HG02884 (cell line): ENCODE data around the gene ACYP2.
A peak's percentile ranks its signal among the peaks of the same experiment; 100 is the strongest.
"Not testable (repeated sequence)": the region's sequence is repeated elsewhere in the genome, so short reads cannot be mapped to it uniquely, and the experiment has no call there.

ENCODE experiments used
- ATAC-seq: cut with Tn5 transposase; IDR thresholded peaks from one replicate; pipeline ENCODE4 v1.9.1; 2021; ENCODE audit warnings: mild to moderate bottlenecking, moderate library complexity; ENCODE audit not compliant: unreplicated experiment

ACYP2 gene

GRCh38 chr2:54115284-54116137 lies at the start of gene ACYP2:
TSS of gene ACYP2 (plus strand) at chr2:54115615.
- peak; percentile 77 for ATAC-seq

- no peak for ATAC-seq
Observed at GRCh38 chr2:54065891-54066290, 49.5 kb upstream of the ACYP2 start.

GRCh38 chr2:54067851-54068375 lies 47.5 kb upstream of the ACYP2 start:
- ATAC-seq: no peak

- ATAC-seq: not testable (repeated sequence)
Observed at GRCh38 chr2:54072483-54072882, 42.9 kb upstream of the ACYP2 start.

- ATAC-seq: no peak
Observed at GRCh38 chr2:54073796-54074195, 41.6 kb upstream of the ACYP2 start.

GRCh38 chr2:54074606-54075341 lies 40.6 kb upstream of the ACYP2 start:
- ATAC-seq: no peak

- no peak for ATAC-seq
Observed at GRCh38 chr2:54076586-54076985, 38.8 kb upstream of the ACYP2 start.

- no peak for ATAC-seq
Observed at GRCh38 chr2:54077088-54077900, 38.1 kb upstream of the ACYP2 start.

GRCh38 chr2:54079331-54079730 lies 36.1 kb upstream of the ACYP2 start:
- ATAC-seq: no peak

GRCh38 chr2:54081574-54081973 lies 33.8 kb upstream of the ACYP2 start:
- peak; percentile 95 for ATAC-seq

- no peak for ATAC-seq
Observed at GRCh38 chr2:54083021-54083420, 32.4 kb upstream of the ACYP2 start.

GRCh38 chr2:54083445-54083844 lies 32.0 kb upstream of the ACYP2 start:
- no peak for ATAC-seq

- ATAC-seq: no peak
Observed at GRCh38 chr2:54084600-54084999, 30.8 kb upstream of the ACYP2 start.

GRCh38 chr2:54085069-54085468 lies 30.3 kb upstream of the ACYP2 start:
- no peak for ATAC-seq

- no peak for ATAC-seq
Observed at GRCh38 chr2:54086157-54086556, 29.3 kb upstream of the ACYP2 start.

GRCh38 chr2:54088191-54088634 lies 27.2 kb upstream of the ACYP2 start:
- ATAC-seq: no peak

- no peak for ATAC-seq
Observed at GRCh38 chr2:54088719-54089118, 26.7 kb upstream of the ACYP2 start.

GRCh38 chr2:54090521-54091117 lies 24.8 kb upstream of the ACYP2 start:
- ATAC-seq: no peak

- peak; percentile 53 for ATAC-seq
Observed at GRCh38 chr2:54092940-54093339, 22.5 kb upstream of the ACYP2 start.

GRCh38 chr2:54095406-54095805 lies 20.0 kb upstream of the ACYP2 start:
- ATAC-seq: not testable (repeated sequence)
